SK-N-SH treated with all-trans-retinoic acid at 6 μM for 48 hours (cell line): ENCODE measurements around the gene SLC37A1.

Experiments
- ARNTL ChIP-seq: fragments of 450-650 bp; formaldehyde crosslinking; IDR thresholded peaks from 2 replicates; pipeline ENCODE4 v1.5.0; 2020; ENCODE audit warnings: low read depth, mild to moderate bottlenecking, moderate library complexity, borderline replicate concordance
- CSDC2 ChIP-seq: fragments of 250-450 bp; sonication (Bioruptor Pico); IDR thresholded peaks from 2 replicates; pipeline ENCODE4 v1.5.0; 2020; ENCODE audit warnings: mild to moderate bottlenecking, moderate library complexity
- ESRRG ChIP-seq: fragments of 250-450 bp; sonication (Bioruptor Pico); IDR thresholded peaks from 2 replicates; pipeline ENCODE4 v1.6.1; 2021; ENCODE audit warnings: mild to moderate bottlenecking
- GLIS3 ChIP-seq: fragments of 250-450 bp; sonication (Bioruptor Pico); IDR thresholded peaks from 2 replicates; pipeline ENCODE4 v1.5.0; 2020; ENCODE audit warnings: mild to moderate bottlenecking, moderate library complexity
- ISL1 ChIP-seq: fragments of 250-450 bp; sonication (Bioruptor Pico); IDR thresholded peaks from 2 replicates; pipeline ENCODE4 v2.1.2; 2022; ENCODE audit warnings: mild to moderate bottlenecking, moderate library complexity
- OSR1 ChIP-seq: fragments of 250-450 bp; sonication (Bioruptor Pico); IDR thresholded peaks from 2 replicates; pipeline ENCODE4 v1.8.0; 2022; ENCODE audit warnings: moderate library complexity, mild to moderate bottlenecking, inconsistent platforms
- PATZ1 ChIP-seq: fragments of 250-450 bp; sonication (Bioruptor Pico); IDR thresholded peaks from 2 replicates; pipeline ENCODE4 v1.8.0; 2020; ENCODE audit warnings: mild to moderate bottlenecking, moderate library complexity, borderline replicate concordance
- PPARA ChIP-seq: fragments of 250-450 bp; sonication (Bioruptor Pico); IDR thresholded peaks from 2 replicates; pipeline ENCODE4 v1.5.0; 2020; ENCODE audit warnings: mild to moderate bottlenecking, borderline replicate concordance
- RARB ChIP-seq: fragments of 250-450 bp; sonication (Bioruptor Pico); IDR thresholded peaks from 2 replicates; pipeline ENCODE4 v1.8.0; 2021; ENCODE audit warnings: mild to moderate bottlenecking, moderate library complexity
- SNAI2 ChIP-seq: fragments of 250-450 bp; sonication (Bioruptor Pico); IDR thresholded peaks from 2 replicates; pipeline ENCODE4 v1.5.0; 2020; ENCODE audit warnings: mild to moderate bottlenecking, moderate library complexity
- TCF4 ChIP-seq: fragments of 250-450 bp; sonication (Bioruptor Pico); IDR thresholded peaks from 2 replicates; pipeline ENCODE4 v1.8.0; 2021; ENCODE audit warnings: mild to moderate bottlenecking, moderate library complexity, borderline replicate concordance
- ZC3H10 ChIP-seq: fragments of 250-450 bp; sonication (Bioruptor Pico); IDR thresholded peaks from 2 replicates; pipeline ENCODE4 v1.5.1; 2021; ENCODE audit warnings: mild to moderate bottlenecking, moderate library complexity
- ZFP3 ChIP-seq: fragments of 250-450 bp; sonication (Bioruptor Pico); IDR thresholded peaks from 2 replicates; pipeline ENCODE4 v1.5.0; 2020; ENCODE audit warnings: mild to moderate bottlenecking, moderate library complexity
- TF ChIP-seq, protein P1 (sequence below): fragments of 250-450 bp; sonication (Bioruptor Pico); IDR thresholded peaks from 2 replicates; pipeline ENCODE4 v1.5.1; 2021; ENCODE audit warnings: mild to moderate bottlenecking, moderate library complexity

- TF ChIP-seq RARB: no peak
- no peak for TF ChIP-seq ESRRG (CRISPR knock-in tag)
- no peak for TF ChIP-seq ZFP3 (CRISPR knock-in tag)
- TF ChIP-seq CSDC2: no peak
- TF ChIP-seq PATZ1 (CRISPR knock-in tag): no peak
- TF ChIP-seq ZC3H10 (CRISPR knock-in tag): no peak
- no peak for TF ChIP-seq TCF4
- TF ChIP-seq OSR1: no peak
- TF ChIP-seq GLIS3: no peak
- no peak for TF ChIP-seq SNAI2 (CRISPR knock-in tag)
- TF ChIP-seq, protein P1, sequence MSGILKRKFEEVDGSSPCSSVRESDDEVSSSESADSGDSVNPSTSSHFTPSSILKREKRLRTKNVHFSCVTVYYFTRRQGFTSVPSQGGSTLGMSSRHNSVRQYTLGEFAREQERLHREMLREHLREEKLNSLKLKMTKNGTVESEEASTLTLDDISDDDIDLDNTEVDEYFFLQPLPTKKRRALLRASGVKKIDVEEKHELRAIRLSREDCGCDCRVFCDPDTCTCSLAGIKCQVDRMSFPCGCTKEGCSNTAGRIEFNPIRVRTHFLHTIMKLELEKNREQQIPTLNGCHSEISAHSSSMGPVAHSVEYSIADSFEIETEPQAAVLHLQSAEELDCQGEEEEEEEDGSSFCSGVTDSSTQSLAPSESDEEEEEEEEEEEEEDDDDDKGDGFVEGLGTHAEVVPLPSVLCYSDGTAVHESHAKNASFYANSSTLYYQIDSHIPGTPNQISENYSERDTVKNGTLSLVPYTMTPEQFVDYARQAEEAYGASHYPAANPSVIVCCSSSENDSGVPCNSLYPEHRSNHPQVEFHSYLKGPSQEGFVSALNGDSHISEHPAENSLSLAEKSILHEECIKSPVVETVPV (CRISPR knock-in tag): no peak
- TF ChIP-seq PPARA (CRISPR knock-in tag): no peak
- TF ChIP-seq ARNTL (CRISPR knock-in tag): no peak
- no peak for TF ChIP-seq ISL1 (CRISPR knock-in tag)
Measured at GRCh38 chr21:42579456-42580075, 65.9 kb downstream of the SLC37A1 start.
